ENCODE measurements around the gene SCN3A.

GRCh38 chr2:165082479-165082878 lies 121.4 kb downstream of the SCN3A start:
- no peak for TF ChIP-seq POLR2AphosphoS5 (IDR thresholded peaks at IDR 0.05)
- no peak for TF ChIP-seq CTCF (IDR thresholded peaks at IDR 0.05)
- TF ChIP-seq POLR2A (IDR thresholded peaks at IDR 0.05), result no peak
- no peak for TF ChIP-seq EP300 (IDR thresholded peaks at IDR 0.05)
